ENCODE measurements around the gene GGT7.
A peak's percentile ranks its signal among the peaks of the same experiment; 100 is the strongest.

The GGT7 gene

GRCh38 chr20:34859367-34859766 is 13.3 kb downstream of the GGT7 start:
- in situ Hi-C loops (cut with MboI; ENCODE audit: low pct_unique_long_range_greater_than_20kb, low sequenced_read_pairs): no loop called here
- no peak for DNase-seq

GRCh38 chr20:34852298-34852697 is 20.4 kb downstream of the GGT7 start:
- in situ Hi-C loops (cut with MboI; ENCODE audit: low pct_unique_long_range_greater_than_20kb, low sequenced_read_pairs): no loop called here
- no peak for DNase-seq

DNA sequence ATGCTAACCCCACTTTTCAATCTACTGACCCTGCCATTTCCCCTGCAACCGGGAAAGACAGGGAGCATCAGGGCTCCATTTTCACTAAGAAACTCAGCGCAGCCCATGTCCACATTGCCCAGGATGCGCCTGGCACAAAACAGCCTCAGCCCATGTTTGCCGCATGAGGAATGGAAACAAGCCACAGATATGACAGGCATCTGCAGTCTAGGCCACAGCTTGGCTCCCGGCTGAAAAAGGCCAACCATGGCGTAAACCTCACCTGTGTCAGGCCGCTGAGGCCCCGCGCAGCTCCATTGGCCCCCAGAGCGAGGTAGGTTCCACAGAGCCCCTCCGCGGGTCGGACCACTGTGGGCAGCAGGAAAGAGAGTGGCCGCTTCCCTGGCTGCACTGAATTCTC is 21.7 kb downstream of the GGT7 start:
- in situ Hi-C loops (cut with MboI; ENCODE audit: low pct_unique_long_range_greater_than_20kb, low sequenced_read_pairs): no loop called here
- no peak for DNase-seq

DNA sequence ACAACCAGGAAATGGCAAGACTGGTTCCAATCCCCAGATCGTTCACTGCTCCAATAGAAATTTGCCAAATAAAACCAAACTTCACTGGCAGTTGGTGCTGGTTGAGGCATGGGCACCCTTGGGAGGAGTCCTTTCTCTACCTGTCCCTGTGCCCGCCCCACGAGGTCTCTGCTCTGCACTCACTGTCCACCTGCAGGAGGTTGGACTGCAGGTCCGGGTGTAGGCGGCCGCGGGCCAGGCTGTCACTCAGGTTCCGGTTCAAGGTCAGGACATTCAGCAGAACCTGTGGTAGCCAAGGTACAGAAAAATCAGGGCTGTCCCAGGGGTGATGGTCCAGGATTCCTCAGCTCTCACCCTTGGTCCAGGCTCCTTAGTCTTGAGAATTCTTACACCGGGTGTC is 22.9 kb downstream of the GGT7 start:
- in situ Hi-C loops (cut with MboI; ENCODE audit: low pct_unique_long_range_greater_than_20kb, low sequenced_read_pairs): loop anchor here (25.0 kb wide), 1 partner anchor 413 kb away; no protein-coding TSS in a partner anchor
- DNase-seq: no peak

DNA sequence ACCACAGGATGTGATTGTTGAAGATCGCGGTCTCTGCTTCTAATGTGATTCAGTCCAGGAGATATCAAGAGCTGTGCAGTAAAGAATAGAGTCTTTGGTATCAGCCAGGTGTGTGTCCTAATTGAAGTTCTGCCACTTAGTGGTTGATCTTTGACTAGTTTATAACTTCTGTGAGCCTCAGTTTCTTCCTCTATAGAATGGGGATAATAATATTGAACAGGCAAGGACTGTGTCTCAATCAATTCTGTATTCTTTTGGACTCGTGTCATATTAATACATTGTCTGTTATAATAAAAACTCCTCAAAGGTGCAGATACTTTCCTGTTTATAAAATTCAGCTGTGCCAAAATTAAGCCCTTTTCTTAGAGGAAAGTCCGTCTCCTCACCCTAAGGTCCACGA is 24.1 kb downstream of the GGT7 start:
- DNase-seq: no peak
- in situ Hi-C loops (cut with MboI; ENCODE audit: low pct_unique_long_range_greater_than_20kb, low sequenced_read_pairs): loop anchor here (25.0 kb wide), 1 partner anchor 414 kb away; no protein-coding TSS in a partner anchor

- no peak for DNase-seq
- in situ Hi-C loops (cut with MboI; ENCODE audit: low pct_unique_long_range_greater_than_20kb, low sequenced_read_pairs): loop anchor here (25.0 kb wide), 1 partner anchor 419 kb away; no protein-coding TSS in a partner anchor
Observed at GRCh38 chr20:34843421-34843820, 29.2 kb downstream of the GGT7 start.

DNA sequence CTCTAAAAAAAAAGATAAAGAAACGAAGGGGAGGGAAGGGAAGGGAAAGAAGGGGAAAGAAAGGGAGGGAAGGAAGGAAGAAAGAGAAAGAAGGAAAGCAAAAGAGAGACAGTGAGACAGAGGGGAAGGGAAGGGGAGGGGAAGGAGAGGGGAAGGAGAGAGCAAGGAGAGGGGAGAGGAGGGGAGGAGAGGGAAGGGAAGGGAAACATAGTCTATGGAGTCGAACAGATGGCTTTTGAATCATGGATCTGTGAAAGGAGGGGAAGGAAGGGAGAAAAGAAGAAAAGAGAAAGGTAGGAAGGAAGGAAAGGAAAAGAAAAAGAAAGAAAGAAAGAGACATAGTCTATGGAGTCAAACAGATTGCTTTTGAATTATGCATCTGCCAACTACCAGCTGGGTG is 30.5 kb downstream of the GGT7 start:
- in situ Hi-C loops (cut with MboI; ENCODE audit: low pct_unique_long_range_greater_than_20kb, low sequenced_read_pairs): loop anchor here (25.0 kb wide), 1 partner anchor 420 kb away; no protein-coding TSS in a partner anchor

DNA sequence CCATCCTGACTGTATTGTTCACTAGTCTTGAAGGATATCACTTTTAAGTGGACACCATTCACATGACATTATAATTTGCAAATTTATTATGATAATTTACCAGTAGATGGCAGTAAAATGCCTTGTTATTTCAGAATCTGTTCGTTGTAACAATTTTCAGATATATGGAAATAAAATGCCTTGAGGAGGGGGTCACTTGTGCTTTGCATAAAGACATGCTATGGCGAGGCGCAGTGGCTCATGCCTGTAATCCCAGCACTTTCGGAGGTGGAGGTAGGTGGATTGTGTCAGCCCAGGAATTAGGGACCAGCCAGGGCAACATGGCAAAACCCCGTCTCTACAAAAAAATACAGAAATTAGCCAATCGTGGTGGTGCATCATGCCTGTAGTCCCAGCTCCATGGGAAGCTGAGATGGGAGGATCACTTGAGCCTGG is 38.2 kb downstream of the GGT7 start:
- in situ Hi-C loops (cut with MboI; ENCODE audit: low pct_unique_long_range_greater_than_20kb, low sequenced_read_pairs): loop anchor here (25.0 kb wide), 1 partner anchor 428 kb away; no protein-coding TSS in a partner anchor
- DNase-seq: peak; percentile 73

More for the DNA sequence above, 30.5 kb downstream of the GGT7 start:
- DNase-seq: no peak

DNA sequence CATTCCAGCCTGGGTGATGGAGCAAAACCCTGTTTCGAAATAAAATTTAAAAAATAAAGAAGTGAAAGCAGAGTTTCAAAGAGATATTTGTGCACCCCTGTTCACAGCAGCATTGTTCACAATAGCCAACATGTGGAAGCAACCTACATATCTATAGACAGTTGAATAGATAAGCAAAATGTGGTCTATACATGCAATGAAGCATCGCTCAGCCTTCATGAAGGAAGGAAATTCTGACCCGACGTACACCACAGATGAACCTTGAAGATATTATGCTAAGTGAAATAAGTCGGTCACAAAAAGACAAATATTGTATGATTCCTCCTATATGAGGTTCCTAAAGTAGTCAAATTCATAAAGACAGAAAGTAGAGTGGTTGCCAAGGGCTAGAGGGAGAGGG is 40.7 kb downstream of the GGT7 start:
- no peak for DNase-seq
- in situ Hi-C loops (cut with MboI; ENCODE audit: low pct_unique_long_range_greater_than_20kb, low sequenced_read_pairs): loop anchor here (25.0 kb wide), 1 partner anchor 430 kb away; no protein-coding TSS in a partner anchor

- DNase-seq: no peak
- in situ Hi-C loops (cut with MboI; ENCODE audit: low pct_unique_long_range_greater_than_20kb, low sequenced_read_pairs): loop anchor here (25.0 kb wide), 1 partner anchor 433 kb away; no protein-coding TSS in a partner anchor
Observed at GRCh38 chr20:34829191-34829590, 43.5 kb downstream of the GGT7 start.

GRCh38 chr20:34825530-34826362 is 46.9 kb downstream of the GGT7 start, which contains the start of gene NCOA6:
NCOA6 (minus strand) TSS chr20:34825651; CDS start chr20:34782355, 43,296 bp downstream.
- in situ Hi-C loops (cut with MboI; ENCODE audit: low pct_unique_long_range_greater_than_20kb, low sequenced_read_pairs): loop anchor here (25.0 kb wide), 1 partner anchor 437 kb away; no protein-coding TSS in a partner anchor
- DNase-seq: peak; percentile 61

- no peak for DNase-seq
- in situ Hi-C loops (cut with MboI; ENCODE audit: low pct_unique_long_range_greater_than_20kb, low sequenced_read_pairs): loop anchor here (25.0 kb wide), 1 partner anchor 437 kb away; no protein-coding TSS in a partner anchor
Observed at GRCh38 chr20:34824806-34825529, 47.7 kb downstream of the GGT7 start.

DNA sequence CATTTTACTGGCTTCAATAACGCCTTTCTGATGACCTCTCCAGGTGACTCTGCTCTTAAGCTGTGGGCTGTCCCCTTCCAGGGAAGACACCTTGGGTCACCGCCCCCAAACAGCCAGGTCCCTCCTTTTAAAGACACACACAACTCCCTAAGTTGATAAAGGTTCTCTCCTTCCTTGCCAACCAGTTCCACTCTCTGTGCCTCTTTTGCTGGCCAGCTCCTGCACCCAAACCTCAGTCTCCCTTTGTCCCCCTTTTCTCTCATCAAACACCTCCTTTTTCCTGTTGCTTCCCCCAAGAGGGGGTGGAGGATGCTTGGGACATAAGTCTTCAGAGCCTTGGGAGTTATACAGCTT is 48.2 kb downstream of the GGT7 start:
- DNase-seq: peak; percentile 83
- in situ Hi-C loops (cut with MboI; ENCODE audit: low pct_unique_long_range_greater_than_20kb, low sequenced_read_pairs): no loop called here

- in situ Hi-C loops (cut with MboI; ENCODE audit: low pct_unique_long_range_greater_than_20kb, low sequenced_read_pairs): no loop called here
- no peak for DNase-seq
Observed at GRCh38 chr20:34824026-34824425, 48.6 kb downstream of the GGT7 start.

- in situ Hi-C loops (cut with MboI; ENCODE audit: low pct_unique_long_range_greater_than_20kb, low sequenced_read_pairs): no loop called here
- no peak for DNase-seq
Observed at GRCh38 chr20:34820805-34821578, 51.7 kb downstream of the GGT7 start.

DNA sequence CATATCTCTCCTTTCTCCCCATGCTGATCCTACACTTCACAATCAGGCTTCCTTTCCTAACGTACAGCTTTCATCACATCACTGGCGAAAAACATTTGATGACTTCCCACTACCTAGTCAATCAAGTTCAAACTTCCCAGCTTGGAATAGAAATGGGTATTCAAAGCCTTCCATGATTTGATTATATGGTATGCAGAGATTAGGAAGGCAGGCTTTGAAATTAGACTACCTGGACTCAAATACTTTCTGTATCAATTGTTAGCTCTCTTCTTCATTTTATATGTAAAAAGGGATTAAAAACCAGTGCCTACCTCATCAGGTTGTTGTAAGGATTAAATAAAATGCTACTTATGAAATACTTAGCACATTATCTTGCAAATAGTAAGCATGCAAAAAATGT is 54.9 kb downstream of the GGT7 start:
- no peak for DNase-seq
- in situ Hi-C loops (cut with MboI; ENCODE audit: low pct_unique_long_range_greater_than_20kb, low sequenced_read_pairs): no loop called here

- in situ Hi-C loops (cut with MboI; ENCODE audit: low pct_unique_long_range_greater_than_20kb, low sequenced_read_pairs): no loop called here
Observed at GRCh38 chr20:34817072-34817471, 55.6 kb downstream of the GGT7 start.

GRCh38 chr20:34815636-34816035 is 57.0 kb downstream of the GGT7 start:
- no peak for DNase-seq
- in situ Hi-C loops (cut with MboI; ENCODE audit: low pct_unique_long_range_greater_than_20kb, low sequenced_read_pairs): no loop called here

More at GRCh38 chr20:34817072-34817471, 55.6 kb downstream of the GGT7 start:
- no peak for DNase-seq

DNA sequence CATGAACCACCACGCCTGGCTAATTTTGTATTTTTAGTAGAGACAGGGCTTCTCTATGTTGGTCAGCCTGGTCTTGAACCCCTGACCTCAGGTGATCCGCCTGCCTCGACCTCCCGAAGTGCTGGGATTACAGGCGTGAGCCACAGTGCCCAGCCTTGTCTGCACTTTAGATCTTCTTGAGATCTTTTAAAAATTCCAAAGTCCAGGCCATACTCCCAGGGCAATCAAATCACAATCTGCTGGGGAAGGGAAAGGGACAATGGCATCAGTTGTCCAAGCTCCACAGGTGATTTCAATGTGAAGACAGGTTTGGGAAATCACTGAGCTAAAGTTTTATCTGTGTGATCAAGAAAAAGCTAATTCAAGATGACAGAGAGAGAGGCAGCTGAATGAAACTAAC is 64.1 kb downstream of the GGT7 start:
- no peak for DNase-seq
- in situ Hi-C loops (cut with MboI; ENCODE audit: low pct_unique_long_range_greater_than_20kb, low sequenced_read_pairs): no loop called here
